ENCODE data around the gene LDLRAD2. TPM values are rescaled to one million over a fixed set of nuclear protein-coding genes. Genes with fewer than 3 reads are reported as not detected.

Gene LDLRAD2
- total RNA-seq, 1 donor from 2014 or later = not detected

DNA sequence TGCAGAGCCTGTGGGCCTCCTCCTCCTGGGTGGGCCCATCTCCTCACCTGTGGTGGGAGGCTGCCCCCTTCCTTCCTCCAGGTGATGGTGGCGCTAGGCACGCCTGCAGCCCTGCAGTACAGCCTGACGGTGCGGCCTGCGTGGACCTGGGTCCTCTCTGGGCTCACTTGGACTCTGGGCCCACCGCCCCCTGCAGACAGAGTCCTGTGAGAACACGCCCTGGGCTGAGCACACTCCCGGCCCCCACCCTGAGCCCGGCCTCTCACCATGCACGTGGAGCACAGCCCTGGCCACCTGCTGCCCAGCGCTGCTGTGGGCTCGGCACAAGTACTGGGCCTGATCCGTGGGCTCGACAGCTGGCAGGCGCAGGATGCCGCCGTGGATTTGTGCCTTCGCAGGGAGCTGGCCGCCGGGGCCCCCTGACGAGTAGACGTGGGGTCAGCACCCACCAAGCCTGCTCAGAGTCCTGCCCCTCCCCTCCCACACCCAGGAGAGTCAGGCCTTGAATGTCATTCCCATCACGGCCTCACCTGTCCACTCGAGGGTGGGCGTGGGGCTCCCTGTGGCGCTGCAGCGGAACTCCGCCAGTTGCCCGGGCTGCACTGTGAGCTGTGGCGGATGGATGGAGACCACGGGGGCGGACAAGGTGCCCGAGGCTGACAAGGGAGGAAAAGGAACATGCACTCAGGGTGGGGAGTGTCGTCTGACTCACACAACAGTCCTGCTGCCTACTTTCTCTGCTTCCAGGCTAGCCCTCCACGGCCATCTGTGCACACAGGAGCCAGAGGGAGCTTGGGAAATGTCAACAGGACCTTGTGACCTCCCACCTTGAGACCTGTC, 43.4 kb downstream of the LDLRAD2 start:
- Mint-ChIP-seq H3K4me1 (ENCODE audit: low read depth) (no peaks in the 10 kb centered on the region), H3K4me3 (no peak overlapping the region), H3K27me3 (ENCODE audit: insufficient read depth) (no peaks in the 10 kb centered on the region), H3K9me3 (no peaks in the 10 kb centered on the region), H3K36me3 (ENCODE audit: low read depth) (no peaks in the 10 kb centered on the region), H3K27ac (no peak overlapping the region)
- intact Hi-C loops (cut with micrococcal nuclease) = no loop called here
- DNase-seq (ENCODE audit: low spot score) = no peak

DNA sequence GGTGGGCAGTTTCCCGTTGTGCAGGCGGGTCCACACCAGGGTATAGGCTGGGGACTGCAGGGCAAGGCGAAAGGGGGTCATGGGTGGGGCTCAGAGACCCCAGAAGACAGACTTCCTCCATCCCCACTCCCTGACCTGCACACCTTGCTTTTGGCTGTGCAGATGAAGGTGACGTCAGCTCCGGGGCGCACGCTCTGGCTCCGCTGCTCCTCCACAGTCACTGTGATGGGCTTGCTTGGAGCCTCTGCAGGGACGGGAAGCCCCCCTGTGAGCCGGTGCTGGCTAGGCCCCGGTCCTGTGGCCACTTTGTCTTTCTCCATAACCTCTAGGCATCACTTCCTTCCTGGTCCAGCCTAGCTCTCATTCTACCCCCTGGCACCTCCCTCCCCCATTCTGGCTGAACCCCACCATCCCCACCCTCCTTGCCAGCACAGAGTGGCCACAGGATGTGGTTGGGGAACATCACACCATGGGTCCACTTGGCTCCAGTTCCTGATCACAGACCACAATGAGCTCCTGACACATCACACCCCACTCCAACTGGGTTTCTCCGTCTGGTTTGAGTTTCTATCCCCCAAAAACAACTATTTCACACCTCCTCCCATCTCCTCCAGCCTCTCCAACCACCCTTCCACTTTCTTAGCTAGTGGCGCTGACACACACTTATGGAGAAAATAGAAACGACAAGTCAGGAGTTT, 45.2 kb downstream of the LDLRAD2 start:
- Mint-ChIP-seq H3K4me1 (ENCODE audit: low read depth) (no peaks in the 10 kb centered on the region), H3K4me3 (no peak overlapping the region), H3K9me3 (no peaks in the 10 kb centered on the region), H3K27ac (no peak overlapping the region), H3K36me3 (ENCODE audit: low read depth) (no peaks in the 10 kb centered on the region), H3K27me3 (ENCODE audit: insufficient read depth) (no peaks in the 10 kb centered on the region)
- DNase-seq (ENCODE audit: low spot score) = no peak
- intact Hi-C loops (cut with micrococcal nuclease) = no loop called here

DNA sequence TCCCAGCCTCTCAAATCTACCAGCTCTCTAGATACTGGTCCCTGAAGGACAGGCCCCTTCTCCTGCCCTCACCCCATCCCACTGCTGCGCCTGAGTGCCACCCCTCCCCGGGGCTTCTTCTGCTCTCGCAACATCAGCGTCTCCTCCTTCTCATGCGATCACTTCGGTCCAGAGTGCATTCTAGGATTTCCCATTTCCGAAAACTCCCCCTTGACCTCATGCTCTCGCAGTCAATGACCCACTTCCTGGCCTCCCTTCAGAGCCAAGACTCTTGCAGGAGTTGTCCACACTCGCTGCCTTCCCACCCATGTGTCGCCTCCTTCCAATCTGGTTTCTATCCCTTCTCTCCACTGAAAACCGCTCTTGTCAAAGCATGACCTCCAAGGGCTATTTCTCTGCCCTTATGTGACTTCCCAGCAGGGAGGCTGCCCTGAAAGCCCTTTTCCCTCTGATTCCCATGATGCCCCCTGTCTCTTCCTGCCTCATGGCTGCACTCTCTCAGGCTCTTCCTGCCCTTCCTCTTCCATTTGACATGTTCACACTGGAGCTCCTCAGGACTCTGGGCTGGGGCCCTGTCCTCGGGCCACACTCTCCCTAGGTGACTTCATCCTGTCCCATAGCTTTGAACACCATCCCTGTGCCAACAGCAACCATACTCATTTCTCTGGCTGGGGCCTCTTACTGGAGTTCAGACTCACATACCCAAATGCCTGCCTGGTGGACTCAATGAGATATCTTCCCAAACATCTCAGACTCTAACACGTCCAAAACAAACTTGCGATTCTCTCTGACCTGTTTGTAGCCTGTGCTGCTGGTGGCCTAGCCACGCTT, 46.0 kb downstream of the LDLRAD2 start:
- H3K9me3 Mint-ChIP-seq = no peaks in the 10 kb centered on the region
- no peak for DNase-seq (ENCODE audit: low spot score)
- H3K27ac Mint-ChIP-seq = no peak overlapping the region
- no peak overlapping the region for H3K4me3 Mint-ChIP-seq
- no peaks in the 10 kb centered on the region for H3K36me3 Mint-ChIP-seq (ENCODE audit: low read depth)
- no peaks in the 10 kb centered on the region for H3K4me1 Mint-ChIP-seq (ENCODE audit: low read depth)
- H3K27me3 Mint-ChIP-seq (ENCODE audit: insufficient read depth) = no peaks in the 10 kb centered on the region
- intact Hi-C loops (cut with micrococcal nuclease) = no loop called here

DNA sequence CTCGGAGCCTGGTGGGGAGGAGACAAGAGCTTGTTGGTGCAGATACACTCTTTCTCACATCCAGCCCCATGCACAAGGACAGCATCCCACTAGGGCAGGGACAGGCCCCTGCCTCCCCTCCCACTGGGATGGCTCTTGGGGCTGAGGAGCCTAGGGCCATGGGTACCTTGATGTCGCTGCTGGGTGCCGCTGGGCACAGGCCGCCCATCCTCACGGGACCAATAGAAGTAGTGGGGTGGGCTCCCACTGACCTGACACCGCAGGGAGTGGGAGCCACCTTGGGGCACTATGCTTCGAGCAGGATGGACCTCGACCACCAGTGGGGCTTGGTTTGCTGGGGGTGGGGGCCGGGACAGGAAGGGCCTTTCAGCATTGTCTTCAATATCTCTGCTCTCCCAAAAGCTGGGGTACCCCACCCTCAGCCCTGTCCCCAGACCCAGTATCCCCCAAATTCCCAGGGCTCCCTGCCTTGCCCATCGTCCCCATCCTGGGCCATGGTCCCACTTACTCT, 47.7 kb downstream of the LDLRAD2 start:
- Mint-ChIP-seq H3K27ac (no peak overlapping the region), H3K36me3 (ENCODE audit: low read depth) (no peaks in the 10 kb centered on the region), H3K27me3 (ENCODE audit: insufficient read depth) (no peaks in the 10 kb centered on the region), H3K9me3 (no peaks in the 10 kb centered on the region), H3K4me3 (no peak overlapping the region), H3K4me1 (ENCODE audit: low read depth) (no peaks in the 10 kb centered on the region)
- DNase-seq (ENCODE audit: low spot score) = no peak
- intact Hi-C loops (cut with micrococcal nuclease) = no loop called here

DNA sequence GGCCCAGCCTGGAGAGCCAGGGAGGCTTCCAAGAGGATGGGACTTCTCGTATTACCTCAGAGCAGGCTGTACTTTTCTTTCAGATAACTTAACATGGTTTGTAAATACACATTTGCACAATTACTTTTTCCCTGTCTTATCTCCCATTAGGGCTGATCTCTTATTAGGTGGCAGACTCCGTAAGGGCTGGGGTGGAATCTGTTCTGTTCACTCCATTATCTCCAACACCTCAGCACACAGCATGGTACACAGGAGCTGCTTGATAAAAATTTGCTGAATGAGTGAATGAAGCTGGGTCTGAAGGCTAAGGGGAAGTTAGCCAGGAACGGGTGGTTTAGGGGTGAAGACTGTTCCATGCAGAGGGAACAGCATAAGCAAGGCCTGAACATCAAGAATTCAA, 48.9 kb downstream of the LDLRAD2 start:
- H3K27ac Mint-ChIP-seq = no peak overlapping the region
- no peaks in the 10 kb centered on the region for H3K36me3 Mint-ChIP-seq (ENCODE audit: low read depth)
- no peaks in the 10 kb centered on the region for H3K4me1 Mint-ChIP-seq (ENCODE audit: low read depth)
- no peaks in the 10 kb centered on the region for H3K27me3 Mint-ChIP-seq (ENCODE audit: insufficient read depth)
- H3K9me3 Mint-ChIP-seq = no peaks in the 10 kb centered on the region
- no peak for DNase-seq (ENCODE audit: low spot score)
- intact Hi-C loops (cut with micrococcal nuclease) = no loop called here
- no peak overlapping the region for H3K4me3 Mint-ChIP-seq

DNA sequence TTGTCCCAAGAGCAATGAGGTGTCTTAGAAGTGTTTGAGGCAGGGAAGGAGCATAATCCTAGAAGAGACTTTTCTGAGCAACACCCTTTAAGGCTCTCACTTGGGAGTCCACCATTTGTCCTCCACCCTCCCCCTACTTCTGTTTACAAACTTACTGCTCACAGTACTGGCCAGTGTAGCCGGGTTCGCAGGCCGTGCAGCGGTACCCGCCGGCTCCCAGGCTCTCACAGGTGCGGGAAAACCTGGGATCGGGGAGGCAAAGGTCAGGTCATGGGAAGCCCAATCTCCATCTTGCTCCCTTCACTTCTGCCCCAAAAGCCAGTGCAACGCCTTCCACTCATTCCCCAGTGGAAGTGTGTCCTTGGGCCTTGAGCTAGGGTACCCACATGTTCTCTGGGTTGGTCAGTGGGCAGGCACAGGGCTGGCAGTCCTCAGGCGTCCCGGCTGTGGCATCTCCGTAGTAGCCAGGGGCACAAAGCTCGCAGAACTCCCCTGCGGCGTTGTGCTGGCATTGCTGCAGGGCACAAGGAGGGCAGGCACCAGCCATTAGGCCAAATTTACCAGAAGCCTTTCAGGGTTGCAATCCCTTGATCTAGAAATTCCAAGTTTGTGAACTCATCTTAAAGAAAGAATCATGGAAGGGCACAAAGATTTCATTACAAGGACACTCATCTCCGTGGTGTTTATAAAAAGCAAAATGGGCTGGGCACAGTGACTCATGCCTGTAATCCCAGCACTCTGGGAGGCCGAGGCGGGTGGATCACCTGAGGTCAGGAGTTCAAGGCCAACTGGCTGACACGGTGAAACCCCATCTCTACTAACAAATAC, 49.8 kb downstream of the LDLRAD2 start:
- Mint-ChIP-seq H3K27me3 (ENCODE audit: insufficient read depth) (no peaks in the 10 kb centered on the region), H3K27ac (no peak overlapping the region), H3K9me3 (no peaks in the 10 kb centered on the region), H3K36me3 (ENCODE audit: low read depth) (no peaks in the 10 kb centered on the region), H3K4me1 (ENCODE audit: low read depth) (no peaks in the 10 kb centered on the region), H3K4me3 (no peak overlapping the region)
- intact Hi-C loops (cut with micrococcal nuclease) = no loop called here
- DNase-seq (ENCODE audit: low spot score) = no peak

DNA sequence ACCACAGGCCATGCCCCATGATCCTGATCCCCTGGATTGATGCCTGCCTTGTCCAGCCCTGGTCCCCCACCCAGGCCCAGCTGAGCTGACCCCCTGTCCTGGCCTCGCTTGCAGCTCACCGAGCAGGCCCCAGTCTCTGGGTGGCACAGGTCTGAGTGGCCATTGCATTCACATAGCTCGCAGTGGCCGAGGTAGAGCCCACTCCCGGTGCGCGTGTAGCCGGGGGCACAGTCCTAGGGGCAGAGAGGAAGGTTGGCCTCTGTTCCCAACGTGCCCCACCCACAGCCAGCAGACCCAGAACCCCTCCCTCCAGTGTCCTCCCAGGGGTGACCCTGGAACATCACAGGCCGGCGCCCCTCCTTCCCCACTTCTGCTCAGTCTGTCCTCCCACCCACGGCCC, 51.9 kb downstream of the LDLRAD2 start:
- no peak for DNase-seq (ENCODE audit: low spot score)
- no peaks in the 10 kb centered on the region for H3K9me3 Mint-ChIP-seq
- H3K4me3 Mint-ChIP-seq = no peak overlapping the region

DNA sequence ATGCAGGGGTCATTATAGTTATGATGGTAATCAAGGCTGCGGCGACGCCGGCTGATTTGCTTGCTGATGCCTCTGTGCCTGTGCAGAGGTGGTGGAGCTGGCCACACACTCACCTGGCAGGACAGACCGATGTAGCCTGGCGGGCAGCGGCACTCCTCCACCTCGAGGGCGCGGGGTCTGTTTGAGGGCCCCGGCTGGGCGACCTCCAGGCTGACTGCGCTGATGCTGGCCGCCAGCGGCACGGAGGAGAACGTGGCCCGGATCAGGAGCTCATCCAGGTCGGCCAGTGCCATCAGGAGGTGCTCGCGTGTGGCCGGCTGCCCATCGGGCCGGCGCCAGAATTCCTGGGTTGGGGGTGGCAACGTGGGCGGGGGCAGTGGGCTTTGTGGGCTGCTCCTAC, 52.7 kb downstream of the LDLRAD2 start:
- no peak for DNase-seq (ENCODE audit: low spot score)
- intact Hi-C loops (cut with micrococcal nuclease) = no loop called here
- no peaks in the 10 kb centered on the region for H3K4me1 Mint-ChIP-seq (ENCODE audit: low read depth)
- H3K27ac Mint-ChIP-seq = no peak overlapping the region
- H3K9me3 Mint-ChIP-seq = no peaks in the 10 kb centered on the region
- no peak overlapping the region for H3K4me3 Mint-ChIP-seq
- H3K27me3 Mint-ChIP-seq (ENCODE audit: insufficient read depth) = no peaks in the 10 kb centered on the region
- H3K36me3 Mint-ChIP-seq (ENCODE audit: low read depth) = no peaks in the 10 kb centered on the region

More for the DNA sequence above, 51.9 kb downstream of the LDLRAD2 start:
- no peaks in the 10 kb centered on the region for H3K27me3 Mint-ChIP-seq (ENCODE audit: insufficient read depth)
- H3K27ac Mint-ChIP-seq = no peak overlapping the region
- H3K36me3 Mint-ChIP-seq (ENCODE audit: low read depth) = no peaks in the 10 kb centered on the region
- intact Hi-C loops (cut with micrococcal nuclease) = no loop called here
- no peaks in the 10 kb centered on the region for H3K4me1 Mint-ChIP-seq (ENCODE audit: low read depth)

DNA sequence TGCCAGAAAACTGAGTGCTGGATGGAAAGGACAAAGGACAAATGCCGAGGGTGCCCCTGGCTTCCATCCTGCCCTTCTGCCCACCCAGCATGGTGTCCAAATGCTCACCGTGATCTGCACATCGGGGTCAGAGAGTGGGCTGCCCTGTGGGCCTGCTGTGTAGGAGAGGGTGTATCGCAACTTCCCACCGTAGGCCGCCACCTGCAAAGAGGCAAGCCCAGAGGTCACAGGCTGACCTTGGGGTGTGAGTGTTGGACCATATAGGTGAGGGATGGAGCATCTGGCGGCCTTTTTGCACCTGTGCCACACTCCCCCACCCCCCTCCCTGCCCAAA, 53.5 kb downstream of the LDLRAD2 start:
- no peak for DNase-seq (ENCODE audit: low spot score)
- no peaks in the 10 kb centered on the region for H3K4me1 Mint-ChIP-seq (ENCODE audit: low read depth)
- H3K9me3 Mint-ChIP-seq = no peaks in the 10 kb centered on the region
- no peaks in the 10 kb centered on the region for H3K36me3 Mint-ChIP-seq (ENCODE audit: low read depth)
- no peak overlapping the region for H3K27ac Mint-ChIP-seq
- intact Hi-C loops (cut with micrococcal nuclease) = no loop called here
- H3K4me3 Mint-ChIP-seq = no peak overlapping the region
- no peaks in the 10 kb centered on the region for H3K27me3 Mint-ChIP-seq (ENCODE audit: insufficient read depth)

DNA sequence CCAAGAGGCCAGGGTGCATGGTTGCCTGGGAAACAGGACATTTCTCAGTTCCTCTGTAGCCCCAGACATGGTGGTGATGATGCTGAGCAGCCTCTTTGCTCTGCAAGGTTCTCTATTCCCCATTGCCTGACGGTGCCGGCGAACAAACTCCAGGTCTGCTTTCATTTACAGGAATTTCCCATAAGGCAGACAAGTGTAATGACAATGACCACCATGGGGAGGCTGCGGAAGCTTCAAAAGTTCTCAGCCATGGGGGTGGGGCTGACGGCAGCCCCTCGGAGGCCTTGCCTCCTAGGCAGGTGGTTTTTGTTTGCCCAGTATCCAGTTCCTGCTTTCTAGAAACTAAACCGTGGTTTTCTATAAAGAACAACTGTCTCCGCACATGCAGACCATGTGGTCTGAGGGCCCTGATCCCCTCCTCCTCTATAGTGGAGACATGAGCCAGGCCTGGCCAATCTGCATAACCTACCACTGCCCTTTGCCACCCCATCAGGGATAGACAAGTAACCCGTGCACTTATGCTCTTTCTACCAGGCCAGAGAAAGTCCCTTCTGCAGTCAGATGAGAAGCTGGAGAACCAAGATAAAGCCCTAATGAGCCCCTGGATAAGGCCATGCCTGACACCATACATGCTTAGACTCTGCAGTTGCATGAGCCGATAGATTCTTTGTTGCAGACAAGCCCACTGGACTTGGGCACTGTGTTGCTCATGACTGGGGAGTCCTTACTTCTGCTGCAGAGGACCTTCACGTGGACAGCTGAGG, 54.1 kb downstream of the LDLRAD2 start:
- no peak for DNase-seq (ENCODE audit: low spot score)
- intact Hi-C loops (cut with micrococcal nuclease) = no loop called here

DNA sequence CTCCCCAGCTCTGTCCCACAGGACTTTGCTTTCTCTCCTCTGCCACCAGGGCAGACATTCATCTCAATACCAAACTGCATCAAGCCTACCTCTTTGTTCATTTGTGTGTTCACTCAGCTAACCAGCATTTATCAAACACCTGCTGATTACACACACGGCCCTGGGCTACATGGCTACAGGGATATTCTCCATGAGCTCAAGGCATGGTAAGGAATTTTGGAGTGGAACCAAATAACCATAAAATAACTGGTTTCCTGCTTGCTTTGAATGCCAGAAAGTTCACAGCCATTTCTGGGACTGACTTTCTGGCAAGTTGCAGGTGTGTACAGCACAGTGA, 54.6 kb downstream of the LDLRAD2 start:
- no peaks in the 10 kb centered on the region for H3K9me3 Mint-ChIP-seq
- intact Hi-C loops (cut with micrococcal nuclease) = no loop called here
- H3K4me3 Mint-ChIP-seq = no peak overlapping the region
- no peak for DNase-seq (ENCODE audit: low spot score)
- no peak overlapping the region for H3K27ac Mint-ChIP-seq
- no peaks in the 10 kb centered on the region for H3K4me1 Mint-ChIP-seq (ENCODE audit: low read depth)
- H3K36me3 Mint-ChIP-seq (ENCODE audit: low read depth) = no peaks in the 10 kb centered on the region
- H3K27me3 Mint-ChIP-seq (ENCODE audit: insufficient read depth) = no peaks in the 10 kb centered on the region

More for the DNA sequence above, 54.1 kb downstream of the LDLRAD2 start:
- H3K36me3 Mint-ChIP-seq (ENCODE audit: low read depth) = no peaks in the 10 kb centered on the region
- H3K27ac Mint-ChIP-seq = no peak overlapping the region
- H3K4me3 Mint-ChIP-seq = no peak overlapping the region
- H3K27me3 Mint-ChIP-seq (ENCODE audit: insufficient read depth) = no peaks in the 10 kb centered on the region
- no peaks in the 10 kb centered on the region for H3K4me1 Mint-ChIP-seq (ENCODE audit: low read depth)
- H3K9me3 Mint-ChIP-seq = no peaks in the 10 kb centered on the region

DNA sequence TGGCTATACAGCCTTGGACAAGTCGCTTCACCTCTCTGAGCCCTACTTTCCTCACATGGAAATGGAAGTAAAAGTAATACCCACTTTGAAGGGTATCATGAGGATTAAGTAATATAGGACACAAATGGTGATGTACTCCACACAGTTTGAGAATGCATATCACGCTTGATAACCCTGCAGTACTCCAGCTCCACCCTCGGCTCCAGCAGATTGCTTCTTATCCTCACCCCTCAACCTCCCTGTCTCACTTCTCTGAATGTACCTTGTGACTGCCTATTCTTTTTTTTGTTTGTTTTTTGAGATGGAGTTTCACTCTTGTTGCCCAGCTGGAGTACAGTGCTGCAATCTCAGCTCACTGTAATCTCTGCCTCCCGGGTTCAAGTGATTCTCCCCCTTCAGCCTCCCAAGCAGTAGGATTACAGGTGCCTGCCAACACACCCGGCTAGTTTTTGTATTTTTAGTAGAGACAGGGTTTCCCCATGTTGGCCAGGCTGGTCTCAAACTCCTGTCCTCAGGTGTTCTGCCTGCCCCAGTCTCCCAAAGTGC, 55.5 kb downstream of the LDLRAD2 start:
- H3K36me3 Mint-ChIP-seq (ENCODE audit: low read depth) = no peaks in the 10 kb centered on the region
- no peak overlapping the region for H3K4me3 Mint-ChIP-seq
- no peaks in the 10 kb centered on the region for H3K4me1 Mint-ChIP-seq (ENCODE audit: low read depth)
- H3K9me3 Mint-ChIP-seq = no peaks in the 10 kb centered on the region
- no peak for DNase-seq (ENCODE audit: low spot score)
- intact Hi-C loops (cut with micrococcal nuclease) = no loop called here
- no peak overlapping the region for H3K27ac Mint-ChIP-seq
- H3K27me3 Mint-ChIP-seq (ENCODE audit: insufficient read depth) = no peaks in the 10 kb centered on the region
